Superior temporal gyrus (tissue), 1 donor: ENCODE results near the gene CIDEB.

Experiments
- DNase-seq: peaks from one replicate; pipeline ENCODE4 v3.0.0-alpha.2; 2016; ENCODE audit errors: extremely low spot score

The CIDEB gene

DNA sequence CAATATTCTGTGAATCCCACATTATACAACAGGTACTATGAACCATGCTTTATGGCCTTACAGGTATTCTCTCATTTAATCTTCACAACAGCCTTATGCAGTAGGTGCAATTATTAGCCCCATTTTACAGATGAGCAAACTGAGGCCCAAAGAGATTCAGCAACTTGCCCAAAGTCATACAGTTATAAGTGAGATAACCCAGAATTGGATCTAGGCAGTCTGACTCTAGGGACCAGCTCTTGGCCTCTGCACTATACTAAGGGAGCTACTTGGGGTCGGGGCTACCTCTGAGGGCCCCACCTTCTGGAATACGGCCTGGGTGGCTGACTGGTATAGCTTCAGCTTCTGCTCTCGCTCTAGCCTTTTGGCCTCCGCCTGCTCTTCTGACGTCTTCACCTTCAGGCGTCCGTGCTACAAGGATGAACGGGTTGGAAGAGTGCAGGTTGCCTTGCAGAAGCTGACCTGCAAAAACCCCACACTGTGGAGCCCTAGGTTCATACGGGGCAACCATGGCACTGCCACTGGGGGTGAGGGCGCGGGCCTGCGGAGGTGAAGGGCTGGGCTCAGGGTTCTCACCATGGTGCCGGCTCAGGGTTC, 37.1 kb downstream of the CIDEB start:
- DNase-seq = no peak

DNA sequence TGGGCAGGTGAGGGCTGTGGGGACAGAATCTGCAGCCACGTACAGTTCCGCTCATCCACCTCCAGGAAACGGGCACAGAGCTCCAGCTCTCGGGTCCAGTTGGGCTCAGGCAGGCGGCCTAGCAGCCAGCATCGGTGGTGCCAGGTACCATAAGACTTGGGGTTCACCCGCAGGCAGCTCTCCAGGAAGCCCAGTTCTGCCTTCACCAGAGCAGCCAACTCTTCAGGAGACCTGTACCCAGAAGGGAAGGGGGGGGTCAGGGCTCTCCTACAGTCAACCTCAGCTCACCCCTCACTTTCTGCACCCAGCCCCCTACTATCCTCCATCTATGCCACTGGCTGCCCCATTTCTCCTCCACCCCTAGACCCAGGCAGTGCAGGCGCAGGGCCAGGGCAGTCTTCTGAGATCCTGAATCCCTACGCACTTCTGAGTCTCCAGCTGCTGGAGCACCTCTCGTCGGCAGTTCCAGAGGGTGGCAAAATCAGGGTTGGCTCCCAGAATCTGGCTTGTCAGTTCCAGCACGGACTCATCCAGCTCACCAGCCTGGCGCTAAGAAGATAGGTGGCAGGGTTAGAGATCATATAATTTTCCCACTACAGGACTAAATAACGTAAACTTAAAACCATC, 37.8 kb downstream of the CIDEB start:
- DNase-seq = no peak

GRCh38 chr14:24269368-24269767, 38.4 kb downstream of the CIDEB start:
- DNase-seq = no peak

DNA sequence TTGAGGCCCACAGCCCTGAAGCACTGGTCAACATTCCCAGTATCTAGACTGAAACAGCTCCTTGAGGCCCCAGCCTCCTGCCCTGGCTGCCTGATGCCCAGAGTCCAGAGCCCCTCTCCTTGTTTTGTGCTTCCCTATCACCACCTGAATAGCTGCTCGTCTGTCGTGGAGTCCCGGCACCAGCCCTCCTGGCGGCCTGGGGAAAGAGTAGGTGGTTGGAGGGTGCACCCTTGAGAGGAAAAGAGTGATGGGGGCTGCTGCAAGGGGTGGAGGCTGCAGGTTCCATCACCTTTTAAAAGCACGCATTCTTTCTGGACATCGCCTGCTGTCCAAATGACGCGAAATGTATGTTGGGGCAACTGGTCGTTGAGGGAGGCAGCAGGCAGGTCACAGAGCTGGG, 39.6 kb downstream of the CIDEB start:
- no peak for DNase-seq

DNA sequence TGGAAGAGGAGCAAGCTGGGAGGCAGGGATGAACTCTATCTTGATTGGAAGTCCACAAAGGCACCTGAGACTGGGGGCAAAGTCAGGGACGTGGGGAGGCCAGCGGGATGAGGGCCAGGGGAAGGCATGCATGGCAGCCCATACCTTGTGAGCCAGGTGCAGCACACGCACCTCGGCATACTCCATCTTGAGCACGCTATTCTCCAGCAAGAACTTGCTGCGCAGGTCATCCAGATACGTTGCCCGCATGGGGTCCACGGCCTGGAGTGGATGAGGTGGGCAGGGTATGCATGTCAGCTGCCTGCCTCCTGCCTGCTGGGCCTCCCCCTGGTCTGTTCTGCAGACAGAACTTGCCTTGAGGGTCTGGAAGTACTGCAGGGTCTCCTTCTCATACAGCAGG, 40.3 kb downstream of the CIDEB start:
- no peak for DNase-seq

DNA sequence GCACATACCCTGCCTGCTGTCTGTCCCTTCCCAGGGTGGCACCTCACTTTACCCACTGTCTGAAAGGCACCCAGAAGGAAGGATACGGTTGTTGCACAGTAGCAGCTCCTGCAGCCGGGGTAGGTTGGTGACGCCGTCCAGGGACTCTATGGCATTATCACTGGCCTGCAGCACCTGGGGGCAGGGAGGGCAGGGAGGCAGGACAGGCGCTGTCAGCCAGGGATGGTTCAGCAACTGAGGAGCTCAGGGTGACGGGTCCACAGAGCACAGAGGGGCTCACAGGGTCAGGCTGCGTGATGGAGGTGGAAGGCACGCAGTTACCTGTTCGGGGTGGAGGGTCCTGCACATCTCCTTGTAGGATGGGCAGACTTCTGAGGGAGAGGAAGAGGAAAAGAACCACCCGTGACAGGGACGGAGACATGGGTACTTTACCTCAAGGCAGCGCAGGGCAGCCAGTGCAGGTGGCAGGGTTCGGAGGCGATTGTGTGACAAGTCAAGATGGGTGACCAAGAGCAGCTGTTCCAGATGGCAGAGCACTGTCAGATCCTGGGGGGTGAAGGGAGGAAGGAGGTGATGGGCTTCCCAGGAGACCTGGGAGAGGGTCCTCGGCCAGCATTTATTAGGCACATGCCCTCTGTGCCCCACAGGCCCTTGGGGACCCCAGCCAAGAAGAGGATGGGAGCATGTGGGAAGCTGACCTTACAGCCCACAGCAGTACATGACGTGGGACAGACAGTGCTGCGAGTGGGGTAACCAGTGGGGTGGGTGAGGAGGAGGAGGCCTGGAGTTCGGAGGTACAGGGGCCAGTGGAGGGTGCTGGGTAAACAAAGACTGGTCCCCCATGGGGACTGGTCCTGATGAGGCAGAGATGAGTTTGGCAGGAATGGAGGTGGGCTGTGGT, 41.2 kb downstream of the CIDEB start:
- DNase-seq = no peak

- DNase-seq = no peak
These were observed 43.5 kb downstream of the CIDEB start for GRCh38 chr14:24264298-24264697.

DNA sequence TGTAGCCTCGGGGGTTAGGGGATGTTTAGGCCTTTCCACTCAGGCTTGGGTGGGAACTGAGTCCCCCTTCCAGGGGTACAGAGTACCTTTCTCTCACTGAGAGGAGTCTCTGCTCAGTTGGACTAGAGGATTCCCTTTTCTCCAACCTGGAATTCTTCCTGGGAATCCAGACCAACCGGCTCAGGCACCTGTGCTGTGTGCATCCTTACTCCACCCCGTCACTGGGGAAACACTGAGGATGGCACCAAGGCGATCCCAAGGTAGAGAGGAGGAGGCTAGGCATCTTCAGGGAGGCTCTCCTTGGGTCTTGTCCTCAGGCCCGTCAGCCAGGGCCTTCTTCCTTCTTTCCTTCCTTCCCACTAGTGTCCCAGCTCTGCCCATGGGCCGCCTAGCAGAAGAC, 43.9 kb downstream of the CIDEB start:
- no peak for DNase-seq

- DNase-seq = no peak
These were observed 44.7 kb downstream of the CIDEB start, which contains the start of gene TGM1 for GRCh38 chr14:24262821-24263733. TSS of gene TGM1 (minus strand) at chr14:24263177. CDS start at chr14:24262352, 825 bp downstream.

- no peak for DNase-seq
These were observed 45.8 kb downstream of the CIDEB start for GRCh38 chr14:24261969-24262327.

GRCh38 chr14:24261256-24261968, 46.4 kb downstream of the CIDEB start:
- no peak for DNase-seq

GRCh38 chr14:24260780-24261157, 47.0 kb downstream of the CIDEB start:
- no peak for DNase-seq

DNA sequence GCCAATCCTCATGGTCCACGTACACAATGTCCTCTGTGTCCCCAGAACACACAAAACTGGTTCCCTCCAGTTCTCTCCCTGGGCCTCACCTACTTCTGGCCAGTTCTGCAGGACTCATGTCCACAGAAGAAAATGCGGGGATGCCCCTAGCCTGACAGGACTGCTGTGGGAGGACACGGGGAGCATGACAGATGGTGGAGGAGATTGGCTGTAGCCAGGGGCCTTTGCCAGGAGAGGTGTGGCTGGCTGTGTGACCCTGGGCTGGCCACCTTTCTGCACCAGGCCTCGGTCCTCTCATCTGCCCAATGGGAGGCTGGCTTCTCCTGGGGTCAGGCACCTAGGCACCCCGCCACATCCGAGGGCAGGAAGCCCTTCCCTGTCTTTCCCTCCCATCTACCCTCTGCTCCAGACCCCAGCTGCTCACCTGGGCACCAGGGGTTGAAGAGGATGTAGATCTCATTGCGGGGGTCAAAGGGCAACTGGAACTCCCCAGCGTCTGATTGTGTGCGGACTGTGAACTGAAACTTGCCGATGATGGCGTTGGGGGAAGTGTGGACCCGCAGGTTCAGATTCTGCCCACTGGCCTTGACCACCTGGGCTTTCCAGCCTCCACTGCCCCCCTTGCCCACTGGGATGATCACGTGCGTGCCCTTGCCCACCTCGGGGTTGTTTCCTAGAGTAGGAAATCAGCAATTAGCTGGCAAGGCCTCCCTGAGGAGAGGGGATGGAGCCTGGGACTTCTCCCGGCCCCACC, 47.6 kb downstream of the CIDEB start:
- no peak for DNase-seq

GRCh38 chr14:24259282-24260025, 48.3 kb downstream of the CIDEB start:
- DNase-seq = no peak

GRCh38 chr14:24258548-24259265, 49.1 kb downstream of the CIDEB start:
- DNase-seq = no peak

DNA sequence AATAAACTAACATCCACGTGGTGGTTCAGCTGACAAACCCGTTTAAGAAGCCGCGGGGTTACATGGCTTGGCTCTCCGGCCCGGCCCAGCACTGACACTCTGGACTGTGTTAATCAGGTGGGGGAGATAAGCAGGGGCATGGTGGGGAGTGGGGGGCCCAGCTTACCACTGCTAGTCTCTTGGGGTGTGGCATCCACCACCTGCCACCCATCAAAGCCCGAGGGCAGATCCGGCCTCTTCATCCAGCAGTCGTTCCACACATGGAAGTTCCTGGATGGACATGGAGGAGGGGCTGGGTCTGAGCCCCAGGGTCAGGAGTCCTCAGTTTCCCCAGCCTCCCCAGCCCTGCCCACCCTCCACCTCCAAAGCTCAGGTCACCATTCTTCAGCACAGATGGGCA, 49.7 kb downstream of the CIDEB start:
- no peak for DNase-seq

- no peak for DNase-seq
These were observed 50.8 kb downstream of the CIDEB start for GRCh38 chr14:24256960-24257359.

DNA sequence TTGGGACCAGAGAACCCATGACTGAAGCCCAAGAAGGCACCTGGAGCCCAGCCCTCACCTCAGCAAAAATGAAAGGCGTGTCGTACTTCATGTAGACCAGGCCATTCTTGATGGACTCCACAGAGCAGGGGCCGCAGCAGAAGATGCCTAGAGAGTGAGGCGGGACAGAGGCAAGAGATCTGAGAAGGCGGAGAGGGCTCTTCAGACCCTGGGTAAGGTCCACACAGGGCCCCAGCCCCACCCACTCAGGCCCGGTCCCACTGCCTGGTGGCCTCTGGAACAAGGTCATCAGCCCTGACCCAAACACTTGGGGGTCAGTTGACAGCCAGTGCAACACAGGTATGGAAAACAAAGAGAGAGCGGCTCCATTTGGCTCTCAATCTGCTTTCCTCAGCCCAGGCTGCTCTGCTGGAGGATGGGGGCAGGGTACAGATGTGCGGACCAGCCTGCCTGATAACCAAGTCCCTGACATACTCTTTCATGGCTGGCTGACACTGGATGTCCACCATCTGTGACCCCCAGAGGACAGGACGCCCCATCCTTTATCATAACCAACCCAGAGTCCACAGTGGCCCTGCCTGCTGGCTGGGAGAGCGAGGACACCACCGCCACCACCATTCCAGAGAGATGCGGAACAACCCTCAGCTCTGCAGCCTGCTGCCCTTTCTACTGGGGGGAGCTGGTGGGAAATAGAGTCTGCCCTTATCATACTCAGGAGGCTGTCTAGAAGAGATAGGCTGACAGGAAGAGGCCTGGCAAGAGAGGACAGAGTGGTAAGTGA, 51.7 kb downstream of the CIDEB start:
- DNase-seq = no peak
